Neural cell (in vitro differentiated cells): ENCODE results near the gene SIN3A.

Experiments used
- CTCF ChIP-seq: fragments of 450-650 bp; IDR thresholded peaks from 2 replicates; pipeline ENCODE4 v1.5.1; 2014; ENCODE audit warnings: antibody characterized with exemption, mild to moderate bottlenecking, moderate library complexity; ENCODE audit not compliant: poor library complexity, severe bottlenecking
- EP300 ChIP-seq: fragments of 450-650 bp; conservative IDR thresholded peaks from 2 replicates; pipeline ENCODE4 v1.6.1; 2014; ENCODE audit warnings: antibody characterized with exemption, mild to moderate bottlenecking, moderate library complexity; ENCODE audit not compliant: poor library complexity, severe bottlenecking
- POLR2AphosphoS5 ChIP-seq: IDR thresholded peaks from 2 replicates; pipeline ENCODE4 v1.6.1; 2012
- TAF1 ChIP-seq: IDR thresholded peaks from 2 replicates; pipeline ENCODE4 v1.6.1; 2012; ENCODE audit warnings: low read depth

- no peak for TF ChIP-seq CTCF
- TF ChIP-seq POLR2AphosphoS5, result no peak
- TF ChIP-seq TAF1, result no peak
- TF ChIP-seq EP300, result no peak
These were observed 125.6 kb downstream of the SIN3A start for GRCh38 chr15:75325922-75326321.
